ENCODE results near the gene COL1A1. TPM values are rescaled to one million over a fixed set of nuclear protein-coding genes. Genes with fewer than 3 reads are reported as not detected.
A peak's percentile ranks its signal among the peaks of the same experiment; 100 is the strongest.

Gene COL1A1
- total RNA-seq, 1 donor from 2014 or later: 331 TPM

GRCh38 chr17:50213026-50214022, 11.9 kb upstream of the COL1A1 start:
- DNase-seq (ENCODE audit: low spot score): no peak

GRCh38 chr17:50212121-50212843, 10.9 kb upstream of the COL1A1 start:
- DNase-seq (ENCODE audit: low spot score): no peak

GRCh38 chr17:50211249-50212120, 10.1 kb upstream of the COL1A1 start:
- no peak for DNase-seq (ENCODE audit: low spot score)

GRCh38 chr17:50210240-50211225, 9.1 kb upstream of the COL1A1 start:
- peak; percentile 81 for DNase-seq (ENCODE audit: low spot score)

GRCh38 chr17:50209472-50210239, 8.2 kb upstream of the COL1A1 start:
- peak; percentile 96 for DNase-seq (ENCODE audit: low spot score)

- DNase-seq (ENCODE audit: low spot score): no peak
Measured at GRCh38 chr17:50209133-50209471, 7.7 kb upstream of the COL1A1 start.

GRCh38 chr17:50208611-50209061, 7.2 kb upstream of the COL1A1 start:
- peak; percentile 41 for DNase-seq (ENCODE audit: low spot score)

- DNase-seq (ENCODE audit: low spot score): no peak
Measured at GRCh38 chr17:50207792-50208567, 6.5 kb upstream of the COL1A1 start.

GRCh38 chr17:50207315-50207714, 5.9 kb upstream of the COL1A1 start:
- no peak for DNase-seq (ENCODE audit: low spot score)

GRCh38 chr17:50206604-50207293, 5.3 kb upstream of the COL1A1 start:
- no peak for DNase-seq (ENCODE audit: low spot score)

GRCh38 chr17:50205963-50206505, 4.6 kb upstream of the COL1A1 start:
- no peak for DNase-seq (ENCODE audit: low spot score)

GRCh38 chr17:50205111-50205962, 3.9 kb upstream of the COL1A1 start:
- no peak for DNase-seq (ENCODE audit: low spot score)

GRCh38 chr17:50204431-50204830, 3.0 kb upstream of the COL1A1 start:
- DNase-seq (ENCODE audit: low spot score): no peak

GRCh38 chr17:50203604-50204345, 2.3 kb upstream of the COL1A1 start:
- DNase-seq (ENCODE audit: low spot score): no peak

- no peak for DNase-seq (ENCODE audit: low spot score)
Measured at GRCh38 chr17:50203086-50203485, 1.7 kb upstream of the COL1A1 start.

Measured in ureter (tissue), 1 donor.